22Rv1 (cell line): Measurements from ENCODE around the gene RAET1G.

Experiments used
- ZFX ChIP-seq: fragments of 450-650 bp; IDR thresholded peaks from 2 replicates; pipeline ENCODE4 v1.6.1; 2017; ENCODE audit warnings: antibody characterized with exemption, borderline replicate concordance
- TF ChIP-seq, protein P1 (sequence below): fragments of 450-650 bp; IDR thresholded peaks from 2 replicates; pipeline ENCODE4 v1.5.1; 2017; ENCODE audit warnings: mild to moderate bottlenecking

DNA sequence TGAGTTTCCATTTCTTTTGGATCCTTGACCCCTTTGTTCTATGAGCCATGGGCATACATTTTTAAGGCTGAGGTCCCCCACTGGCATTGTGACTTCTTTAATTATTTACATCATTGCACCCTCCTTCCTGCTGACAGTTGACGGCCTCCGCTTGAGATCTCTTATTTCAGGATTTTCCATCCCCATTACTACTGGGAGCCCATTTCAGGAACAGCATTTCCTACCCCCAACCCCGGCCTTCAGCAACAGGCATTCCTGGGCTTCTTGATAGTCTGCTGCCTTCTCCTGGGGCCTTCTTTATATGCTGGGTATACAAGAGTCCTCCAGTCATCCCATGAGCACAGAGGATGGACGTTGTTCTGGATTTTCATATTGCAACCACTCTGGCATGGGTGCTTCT lies 44.7 kb upstream of the RAET1G start:
- TF ChIP-seq, protein P1, sequence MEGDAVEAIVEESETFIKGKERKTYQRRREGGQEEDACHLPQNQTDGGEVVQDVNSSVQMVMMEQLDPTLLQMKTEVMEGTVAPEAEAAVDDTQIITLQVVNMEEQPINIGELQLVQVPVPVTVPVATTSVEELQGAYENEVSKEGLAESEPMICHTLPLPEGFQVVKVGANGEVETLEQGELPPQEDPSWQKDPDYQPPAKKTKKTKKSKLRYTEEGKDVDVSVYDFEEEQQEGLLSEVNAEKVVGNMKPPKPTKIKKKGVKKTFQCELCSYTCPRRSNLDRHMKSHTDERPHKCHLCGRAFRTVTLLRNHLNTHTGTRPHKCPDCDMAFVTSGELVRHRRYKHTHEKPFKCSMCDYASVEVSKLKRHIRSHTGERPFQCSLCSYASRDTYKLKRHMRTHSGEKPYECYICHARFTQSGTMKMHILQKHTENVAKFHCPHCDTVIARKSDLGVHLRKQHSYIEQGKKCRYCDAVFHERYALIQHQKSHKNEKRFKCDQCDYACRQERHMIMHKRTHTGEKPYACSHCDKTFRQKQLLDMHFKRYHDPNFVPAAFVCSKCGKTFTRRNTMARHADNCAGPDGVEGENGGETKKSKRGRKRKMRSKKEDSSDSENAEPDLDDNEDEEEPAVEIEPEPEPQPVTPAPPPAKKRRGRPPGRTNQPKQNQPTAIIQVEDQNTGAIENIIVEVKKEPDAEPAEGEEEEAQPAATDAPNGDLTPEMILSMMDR, result no peak
- TF ChIP-seq ZFX, result no peak
